WTC11 (cell line): Measurements from ENCODE around the gene SLC9C1. TPM values are rescaled to one million over a fixed set of nuclear protein-coding genes. Genes with fewer than 3 reads are reported as not detected.

Source experiments
- ATAC-seq: fragments of 200-7000 bp; cut with Tn5 transposase; 2 replicates; pipeline ENCODE4 v1.10.0; 2021; ENCODE audit warnings: mild to moderate bottlenecking, moderate library complexity
- CTCF ChIA-PET: fragments of 300-600 bp; sonication (Branson Sonifier 250); formaldehyde crosslinking; loops from one replicate; lab custom pipeline; 2021; ENCODE audit warnings: antibody characterized with exemption; lab: Charles Lee
- POLR2A ChIA-PET: fragments of 350-600 bp; sonication (Branson Sonifier 250); formaldehyde crosslinking; loops from one replicate; lab custom pipeline; 2021; ENCODE audit warnings: antibody characterized with exemption; lab: Charles Lee
- DNase-seq: peaks from one replicate; pipeline ENCODE4 v3.0.0; 2021; ENCODE audit warnings: low spot score
- H3K27ac Mint-ChIP-seq: 2 replicates; pipeline ENCODE4 v1.8.0; 2021; ENCODE audit warnings: mixed read lengths
- H3K27me3 Mint-ChIP-seq: 2 replicates; pipeline ENCODE4 v1.8.0; 2021; ENCODE audit warnings: low read depth, mild to moderate bottlenecking, moderate library complexity, mixed read lengths
- H3K36me3 Mint-ChIP-seq: 2 replicates; pipeline ENCODE4 v1.8.0; 2021; ENCODE audit warnings: mixed read lengths
- H3K4me1 Mint-ChIP-seq: 2 replicates; pipeline ENCODE4 v1.8.0; 2022; ENCODE audit warnings: mixed read lengths
- H3K4me3 Mint-ChIP-seq: 2 replicates; pipeline ENCODE4 v1.8.0; 2021; ENCODE audit warnings: mild to moderate bottlenecking, moderate library complexity, mixed read lengths
- H3K9me3 Mint-ChIP-seq: 2 replicates; pipeline ENCODE4 v1.8.0; 2021; ENCODE audit warnings: mixed read lengths
- CREM ChIP-seq: sonication (generic); formaldehyde crosslinking; IDR thresholded peaks from 2 replicates; pipeline ENCODE4 v1.8.1; 2022; ENCODE audit warnings: mild to moderate bottlenecking, missing genetic modification reagents, moderate library complexity
- E2F1 ChIP-seq: sonication (generic); formaldehyde crosslinking; IDR thresholded peaks from 2 replicates; pipeline ENCODE4 v1.8.0; 2022; ENCODE audit warnings: mild to moderate bottlenecking, missing genetic modification reagents
- ELF4 ChIP-seq: sonication (generic); formaldehyde crosslinking; IDR thresholded peaks from 2 replicates; pipeline ENCODE4 v1.8.1; 2022; ENCODE audit warnings: low read depth, mild to moderate bottlenecking, moderate library complexity, missing genetic modification reagents
- ETV6 ChIP-seq: sonication (generic); formaldehyde crosslinking; IDR thresholded peaks from 2 replicates; pipeline ENCODE4 v1.8.1; 2022; ENCODE audit warnings: mild to moderate bottlenecking, missing genetic modification reagents
- FOXP4 ChIP-seq: sonication (generic); formaldehyde crosslinking; IDR thresholded peaks from 2 replicates; pipeline ENCODE4 v1.8.0; 2022; ENCODE audit warnings: mild to moderate bottlenecking, missing genetic modification reagents
- GRHL2 ChIP-seq: fragments of 250-450 bp; sonication (Bioruptor Pico); IDR thresholded peaks from 2 replicates; pipeline ENCODE4 v1.8.0; 2022; ENCODE audit warnings: mild to moderate bottlenecking, moderate library complexity; ENCODE audit not compliant: insufficient replicate concordance, severe bottlenecking
- MYBL2 ChIP-seq: sonication (generic); formaldehyde crosslinking; IDR thresholded peaks from 2 replicates; pipeline ENCODE4 v1.8.1; 2023; ENCODE audit warnings: mild to moderate bottlenecking, moderate library complexity, missing genetic modification reagents
- RORB ChIP-seq: fragments of 250-450 bp; sonication (Bioruptor Pico); IDR thresholded peaks from 2 replicates; pipeline ENCODE4 v1.9.0; 2021; ENCODE audit warnings: mild to moderate bottlenecking
- SMAD3 ChIP-seq: sonication (generic); formaldehyde crosslinking; IDR thresholded peaks from 2 replicates; pipeline ENCODE4 v1.8.0; 2022; ENCODE audit warnings: missing genetic modification reagents, mild to moderate bottlenecking, borderline replicate concordance
- TCF7 ChIP-seq: sonication (generic); formaldehyde crosslinking; IDR thresholded peaks from 2 replicates; pipeline ENCODE4 v1.8.0; 2022; ENCODE audit warnings: mild to moderate bottlenecking, low read depth, missing genetic modification reagents, moderate library complexity
- TEAD4 ChIP-seq: sonication (generic); formaldehyde crosslinking; IDR thresholded peaks from 2 replicates; pipeline ENCODE4 v1.8.0; 2022; ENCODE audit warnings: mild to moderate bottlenecking, missing genetic modification reagents
- ZNF138 ChIP-seq: sonication (generic); formaldehyde crosslinking; conservative IDR thresholded peaks from 2 replicates; pipeline ENCODE4 v1.8.1; 2022; ENCODE audit warnings: mild to moderate bottlenecking, moderate library complexity, missing genetic modification reagents
- ZNF671 ChIP-seq: fragments of 250-450 bp; sonication (Bioruptor Pico); IDR thresholded peaks from 2 replicates; pipeline ENCODE4 v1.8.0; 2021; ENCODE audit warnings: mild to moderate bottlenecking
- total RNA-seq: library from RNA; stranded (reverse); gene quantifications from 3 replicates; pipeline ENCODE4 v1.2.3, GENCODE V29; 2021
- TF ChIP-seq, protein P1 (sequence below): sonication (generic); formaldehyde crosslinking; IDR thresholded peaks from 2 replicates; pipeline ENCODE4 v1.8.1; 2022; ENCODE audit warnings: low read depth, mild to moderate bottlenecking, moderate library complexity, missing genetic modification reagents, borderline replicate concordance
- TF ChIP-seq, protein P2 (sequence below): sonication (generic); formaldehyde crosslinking; IDR thresholded peaks from 2 replicates; pipeline ENCODE4 v1.8.1; 2023; ENCODE audit warnings: mild to moderate bottlenecking, missing genetic modification reagents, moderate library complexity

The SLC9C1 gene
- total RNA-seq, 1 experiment from 2014 or later, result 3.5 TPM

- peak overlapping the region; percentile 21 for H3K27ac Mint-ChIP-seq
- no peak overlapping the region for H3K4me3 Mint-ChIP-seq
- no peak for TF ChIP-seq GRHL2
- TF ChIP-seq FOXP4 (CRISPR knock-in tag), result no peak
- TF ChIP-seq TEAD4 (CRISPR knock-in tag), result no peak
- no peak for TF ChIP-seq SMAD3 (CRISPR knock-in tag)
- TF ChIP-seq ZNF138 (CRISPR knock-in tag), result no peak
- H3K36me3 Mint-ChIP-seq, result peaks cover 31% of the 10 kb centered on the region
- CTCF ChIA-PET, result interaction anchor here (0.7 to 2.0 kb wide), 4 partner anchors 16 to 306 kb away, joined by 3 to 10 read pairs (median 4); partner anchors contain the start of gene SLC9C1
- peaks cover 44% of the 10 kb centered on the region for H3K4me1 Mint-ChIP-seq
- peak; percentile 61 for ATAC-seq
- peaks cover 18% of the 10 kb centered on the region for H3K9me3 Mint-ChIP-seq
- DNase-seq, result no peak
- H3K27me3 Mint-ChIP-seq, result no peaks in the 10 kb centered on the region
- POLR2A ChIA-PET, result interaction anchor here (0.9 to 1.6 kb wide), 2 partner anchors 14 to 85 kb away, joined by 3 to 5 read pairs; no protein-coding TSS in a partner anchor
These were observed 25.7 kb upstream of the SLC9C1 start for GRCh38 chr3:112319516-112320276.

DNA sequence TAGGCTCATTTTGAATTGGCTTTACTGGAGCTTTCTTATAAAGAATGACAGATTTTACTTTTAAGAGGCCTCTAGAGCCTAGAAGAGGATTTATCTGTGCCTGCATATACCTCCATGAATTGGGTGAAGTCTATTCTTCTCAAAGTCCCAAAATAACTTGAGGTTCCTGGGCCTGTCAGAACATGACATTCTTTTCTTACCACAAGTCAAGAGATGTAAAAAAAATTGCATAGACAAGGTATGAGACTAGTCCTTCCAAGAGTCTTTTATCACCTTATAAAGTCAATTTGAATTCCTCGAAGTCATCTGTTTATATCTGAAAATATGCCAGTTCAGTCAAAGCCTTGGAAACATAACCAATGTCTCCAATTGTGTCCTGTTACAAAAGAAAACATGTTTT, 21.8 kb upstream of the SLC9C1 start:
- DNase-seq, result no peak
- TF ChIP-seq MYBL2 (CRISPR knock-in tag), result no peak
- TF ChIP-seq ZNF671 (CRISPR knock-in tag), result no peak
- no peak for TF ChIP-seq CREM (CRISPR knock-in tag)
- TF ChIP-seq, all 79 proteins: peak for 0
- H3K27me3 Mint-ChIP-seq, result no peaks in the 10 kb centered on the region
- CTCF ChIA-PET, result no interaction called here
- peaks cover 55% of the 10 kb centered on the region for H3K4me1 Mint-ChIP-seq
- no peak overlapping the region for H3K27ac Mint-ChIP-seq
- H3K36me3 Mint-ChIP-seq, result peaks cover 42% of the 10 kb centered on the region
- H3K9me3 Mint-ChIP-seq, result peaks cover 26% of the 10 kb centered on the region
- no peak overlapping the region for H3K4me3 Mint-ChIP-seq
- POLR2A ChIA-PET, result no interaction called here
- ATAC-seq, result no peak

- Mint-ChIP-seq H3K4me3 (no peak overlapping the region), H3K9me3 (peaks cover 26% of the 10 kb centered on the region), H3K36me3 (peaks cover 42% of the 10 kb centered on the region), H3K27ac (peak overlapping the region; percentile 88), H3K4me1 (peaks cover 45% of the 10 kb centered on the region), H3K27me3 (no peaks in the 10 kb centered on the region)
- POLR2A ChIA-PET, result no interaction called here
- ATAC-seq (peak; percentile 73), DNase-seq (no peak)
- CTCF ChIA-PET, result no interaction called here
- TF ChIP-seq, protein P1, sequence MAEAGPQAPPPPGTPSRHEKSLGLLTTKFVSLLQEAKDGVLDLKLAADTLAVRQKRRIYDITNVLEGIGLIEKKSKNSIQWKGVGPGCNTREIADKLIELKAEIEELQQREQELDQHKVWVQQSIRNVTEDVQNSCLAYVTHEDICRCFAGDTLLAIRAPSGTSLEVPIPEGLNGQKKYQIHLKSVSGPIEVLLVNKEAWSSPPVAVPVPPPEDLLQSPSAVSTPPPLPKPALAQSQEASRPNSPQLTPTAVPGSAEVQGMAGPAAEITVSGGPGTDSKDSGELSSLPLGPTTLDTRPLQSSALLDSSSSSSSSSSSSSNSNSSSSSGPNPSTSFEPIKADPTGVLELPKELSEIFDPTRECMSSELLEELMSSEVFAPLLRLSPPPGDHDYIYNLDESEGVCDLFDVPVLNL (CRISPR knock-in tag), result no peak
- TF ChIP-seq ETV6 (CRISPR knock-in tag) (peak; percentile 65; the same call in 1 of the 2 replicates), RORB (CRISPR knock-in tag) (no peak), FOXP4 (CRISPR knock-in tag) (peak; percentile 15; the same call in 1 of the 2 replicates), E2F1 (CRISPR knock-in tag) (no peak), TCF7 (CRISPR knock-in tag) (no peak), ELF4 (CRISPR knock-in tag) (no peak)
- TF ChIP-seq, protein P2, sequence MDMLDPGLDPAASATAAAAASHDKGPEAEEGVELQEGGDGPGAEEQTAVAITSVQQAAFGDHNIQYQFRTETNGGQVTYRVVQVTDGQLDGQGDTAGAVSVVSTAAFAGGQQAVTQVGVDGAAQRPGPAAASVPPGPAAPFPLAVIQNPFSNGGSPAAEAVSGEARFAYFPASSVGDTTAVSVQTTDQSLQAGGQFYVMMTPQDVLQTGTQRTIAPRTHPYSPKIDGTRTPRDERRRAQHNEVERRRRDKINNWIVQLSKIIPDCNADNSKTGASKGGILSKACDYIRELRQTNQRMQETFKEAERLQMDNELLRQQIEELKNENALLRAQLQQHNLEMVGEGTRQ (CRISPR knock-in tag), result no peak
These were observed 20.6 kb upstream of the SLC9C1 start for GRCh38 chr3:112314649-112315048.
